ENCODE measurements around the gene CDKN2B-AS1. TPM values are rescaled to one million over a fixed set of nuclear protein-coding genes. Genes with fewer than 3 reads are reported as not detected.

Gene CDKN2B-AS1
- total RNA-seq, 1 donor from 2014 or later, result 3.5 TPM

DNA sequence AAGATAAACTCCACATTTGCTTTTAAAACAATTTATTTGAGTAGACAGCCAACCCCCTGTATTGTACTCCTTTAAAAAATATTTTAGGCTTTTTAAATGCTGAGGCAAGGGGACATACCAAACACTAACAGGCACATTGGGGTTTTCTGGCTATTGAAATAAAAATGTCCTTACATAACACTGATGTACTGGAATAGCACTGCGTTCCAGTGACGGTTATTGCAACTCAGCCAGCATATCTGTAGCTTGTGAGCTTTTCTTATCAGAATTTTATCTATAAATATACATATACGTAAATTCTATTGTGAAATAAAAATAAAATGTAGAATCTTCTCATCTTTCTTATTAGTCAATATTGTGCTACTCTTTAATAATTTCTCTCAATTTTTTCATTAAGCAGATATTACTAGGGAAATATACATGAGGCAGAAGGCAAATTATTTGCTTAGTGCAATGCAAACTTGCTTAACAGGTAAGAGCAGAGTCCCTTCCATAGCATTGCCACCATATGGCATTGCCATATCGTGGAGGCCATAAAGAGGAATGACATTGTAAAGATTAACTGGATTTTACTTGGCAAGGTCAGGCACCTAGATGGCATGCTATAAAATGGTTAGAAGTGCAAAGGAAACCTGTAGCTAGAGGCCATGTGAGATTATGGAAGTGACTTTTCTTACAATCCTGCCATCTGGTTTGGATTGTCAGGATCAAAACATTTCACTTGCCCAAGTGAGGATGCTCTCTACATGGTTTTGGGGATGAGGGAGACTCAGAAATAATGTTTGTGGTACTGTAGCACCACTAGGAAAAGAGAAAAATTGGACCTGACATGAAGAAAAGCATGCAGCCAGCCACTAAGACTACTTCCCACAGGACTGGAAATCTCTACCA is 109.3 kb downstream of the CDKN2B-AS1 start:
- TF ChIP-seq, protein P1, sequence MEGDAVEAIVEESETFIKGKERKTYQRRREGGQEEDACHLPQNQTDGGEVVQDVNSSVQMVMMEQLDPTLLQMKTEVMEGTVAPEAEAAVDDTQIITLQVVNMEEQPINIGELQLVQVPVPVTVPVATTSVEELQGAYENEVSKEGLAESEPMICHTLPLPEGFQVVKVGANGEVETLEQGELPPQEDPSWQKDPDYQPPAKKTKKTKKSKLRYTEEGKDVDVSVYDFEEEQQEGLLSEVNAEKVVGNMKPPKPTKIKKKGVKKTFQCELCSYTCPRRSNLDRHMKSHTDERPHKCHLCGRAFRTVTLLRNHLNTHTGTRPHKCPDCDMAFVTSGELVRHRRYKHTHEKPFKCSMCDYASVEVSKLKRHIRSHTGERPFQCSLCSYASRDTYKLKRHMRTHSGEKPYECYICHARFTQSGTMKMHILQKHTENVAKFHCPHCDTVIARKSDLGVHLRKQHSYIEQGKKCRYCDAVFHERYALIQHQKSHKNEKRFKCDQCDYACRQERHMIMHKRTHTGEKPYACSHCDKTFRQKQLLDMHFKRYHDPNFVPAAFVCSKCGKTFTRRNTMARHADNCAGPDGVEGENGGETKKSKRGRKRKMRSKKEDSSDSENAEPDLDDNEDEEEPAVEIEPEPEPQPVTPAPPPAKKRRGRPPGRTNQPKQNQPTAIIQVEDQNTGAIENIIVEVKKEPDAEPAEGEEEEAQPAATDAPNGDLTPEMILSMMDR (IDR thresholded peaks at IDR 0.05), result no peak
- Mint-ChIP-seq H3K36me3 (ENCODE audit: low read depth) (peaks cover 6% of the 10 kb centered on the region), H3K27me3 (ENCODE audit: low read depth) (no peaks in the 10 kb centered on the region), H3K9me3 (ENCODE audit: low read depth) (peaks cover 4% of the 10 kb centered on the region), H3K27ac (ENCODE audit: unreplicated experiment) (peak overlapping the region; percentile 93), H3K4me1 (ENCODE audit: low read depth) (peaks cover 81% of the 10 kb centered on the region), H3K4me3 (ENCODE audit: unreplicated experiment) (no peak overlapping the region)
- no peak for DNase-seq (ENCODE audit: low spot score)

GRCh38 chr9:22105005-22105722 is 110.6 kb downstream of the CDKN2B-AS1 start:
- TF ChIP-seq, protein P1 (IDR thresholded peaks at IDR 0.05), result no peak
- peaks cover 3% of the 10 kb centered on the region for H3K9me3 Mint-ChIP-seq (ENCODE audit: low read depth)
- peaks cover 4% of the 10 kb centered on the region for H3K36me3 Mint-ChIP-seq (ENCODE audit: low read depth)
- peaks cover 82% of the 10 kb centered on the region for H3K4me1 Mint-ChIP-seq (ENCODE audit: low read depth)
- H3K27ac Mint-ChIP-seq (ENCODE audit: unreplicated experiment), result peak overlapping the region; percentile 90
- H3K27me3 Mint-ChIP-seq (ENCODE audit: low read depth), result no peaks in the 10 kb centered on the region
- DNase-seq (ENCODE audit: low spot score), result no peak
- no peak overlapping the region for H3K4me3 Mint-ChIP-seq (ENCODE audit: unreplicated experiment)

- H3K4me1 Mint-ChIP-seq (ENCODE audit: low read depth), result peaks cover 92% of the 10 kb centered on the region
- H3K27ac Mint-ChIP-seq (ENCODE audit: unreplicated experiment), result peak overlapping the region; percentile 90
- no peak for DNase-seq (ENCODE audit: low spot score)
- no peaks in the 10 kb centered on the region for H3K36me3 Mint-ChIP-seq (ENCODE audit: low read depth)
- no peaks in the 10 kb centered on the region for H3K27me3 Mint-ChIP-seq (ENCODE audit: low read depth)
- H3K4me3 Mint-ChIP-seq (ENCODE audit: unreplicated experiment), result no peak overlapping the region
- H3K9me3 Mint-ChIP-seq (ENCODE audit: low read depth), result peaks cover 5% of the 10 kb centered on the region
- TF ChIP-seq, protein P1 (IDR thresholded peaks at IDR 0.05), result no peak
These were observed 112.8 kb downstream of the CDKN2B-AS1 start for GRCh38 chr9:22107202-22108045.

DNA sequence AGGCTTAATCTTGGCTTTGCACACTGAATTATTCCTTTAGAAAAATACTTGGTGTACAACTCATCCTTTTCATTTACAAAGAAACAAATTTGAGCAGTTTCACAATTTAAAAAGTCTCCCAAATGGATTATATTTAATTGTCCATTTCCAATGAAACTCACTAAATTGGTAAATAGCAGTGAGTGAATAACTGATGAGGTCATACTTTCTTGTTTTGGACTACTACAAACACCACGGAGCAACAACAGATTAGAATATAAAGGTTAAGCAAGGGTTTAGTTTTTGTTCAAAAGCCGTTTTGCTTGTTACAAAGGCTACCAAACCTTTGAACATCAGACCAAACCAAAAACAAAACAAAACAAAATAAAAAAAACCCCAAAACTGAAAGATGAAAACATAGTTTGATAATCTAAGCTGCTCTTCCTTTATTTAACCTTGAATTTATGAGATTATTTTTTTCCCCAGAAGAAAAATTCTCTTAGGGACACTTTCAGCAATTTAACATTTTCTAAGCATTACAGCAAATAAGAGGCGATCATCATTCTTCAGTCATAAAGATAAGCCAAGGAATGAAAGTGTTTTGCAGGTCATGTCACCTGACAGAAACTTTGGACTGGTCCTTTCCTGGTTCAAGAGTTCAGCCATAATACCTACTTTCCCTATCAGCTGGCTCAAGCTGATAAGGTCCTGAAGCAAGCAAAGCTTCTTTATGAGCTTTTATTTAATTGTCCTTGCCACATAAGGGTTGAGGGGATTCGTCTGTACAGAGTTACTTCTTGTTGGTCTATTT is 114.2 kb downstream of the CDKN2B-AS1 start:
- Mint-ChIP-seq H3K9me3 (ENCODE audit: low read depth) (peaks cover 5% of the 10 kb centered on the region), H3K27me3 (ENCODE audit: low read depth) (no peaks in the 10 kb centered on the region), H3K4me1 (ENCODE audit: low read depth) (peaks cover 93% of the 10 kb centered on the region), H3K4me3 (ENCODE audit: unreplicated experiment) (no peak overlapping the region), H3K36me3 (ENCODE audit: low read depth) (peaks cover 2% of the 10 kb centered on the region), H3K27ac (ENCODE audit: unreplicated experiment) (peak overlapping the region; percentile 17)
- no peak for DNase-seq (ENCODE audit: low spot score)
- TF ChIP-seq, protein P1 (IDR thresholded peaks at IDR 0.05), result no peak

Data from chondrocyte (in vitro differentiated cells).